Keratinocyte (primary cell): ENCODE measurements around the gene TROAP. TPM values are rescaled to one million over a fixed set of nuclear protein-coding genes. Genes with fewer than 3 reads are reported as not detected.

ENCODE experiments used
- DNase-seq: peaks from one replicate; pipeline ENCODE4 v3.0.0-alpha.2; 2011; ENCODE audit warnings: low read depth, missing footprints, low spot score
- FAIRE-seq: peaks from 2 replicates; lab custom pipeline; 2011; peaks lifted over from hg19 to GRCh38; lab: Jason Lieb, UNC
- H2AFZ ChIP-seq: 2 replicates; pipeline ENCODE4 v1.6.0; 2012; ENCODE audit warnings: low read length, control low read depth, inconsistent platforms; ENCODE audit not compliant: control insufficient read depth
- H3K27ac ChIP-seq: 2 replicates; pipeline ENCODE4 v1.5.1; 2011; ENCODE audit warnings: low read length; ENCODE audit not compliant: control insufficient read depth, insufficient read depth
- H3K27me3 ChIP-seq: 3 replicates; pipeline ENCODE4 v1.6.0; 2011; ENCODE audit warnings: low read length; ENCODE audit not compliant: control insufficient read depth, insufficient read depth; ENCODE audit errors: extremely low read depth
- H3K36me3 ChIP-seq, 2 experiments: 2 replicates in 1 of 2; 3 replicates in 1 of 2; pipeline ENCODE4 v1.5.1; 2011; ENCODE audit warnings: low read length in 2 of 2, mild to moderate bottlenecking in 1 of 2; ENCODE audit not compliant: control insufficient read depth in 2 of 2, insufficient read depth in 2 of 2; ENCODE audit errors: extremely low read depth in 1 of 2
- H3K4me1 ChIP-seq: 3 replicates; pipeline ENCODE4 v1.5.1; 2011; ENCODE audit warnings: low read length; ENCODE audit not compliant: control insufficient read depth, insufficient read depth; ENCODE audit errors: extremely low read depth
- H3K4me2 ChIP-seq: 3 replicates; pipeline ENCODE4 v1.6.0; 2011; ENCODE audit warnings: low read depth, low read length; ENCODE audit not compliant: control insufficient read depth, insufficient read depth; ENCODE audit errors: extremely low read depth
- H3K4me3 ChIP-seq, 3 experiments: fragments of 200-600 bp in 1 of 3; sonication (generic) in 1 of 3; 2 replicates in 2 of 3; 3 replicates in 1 of 3; pipeline ENCODE4 v1.5.1; 2011 to 2016; ENCODE audit warnings: low read length in 3 of 3, mild to moderate bottlenecking in 3 of 3, control low read depth in 2 of 3, inconsistent platforms in 1 of 3, low read depth in 1 of 3, mixed read lengths in 1 of 3, mixed run types in 1 of 3, moderate library complexity in 1 of 3; ENCODE audit not compliant: control insufficient read depth in 2 of 3, insufficient read depth in 2 of 3; ENCODE audit errors: extremely low read depth in 1 of 3
- H3K79me2 ChIP-seq: 2 replicates; pipeline ENCODE4 v1.6.0; 2012; ENCODE audit warnings: low read length; ENCODE audit not compliant: control insufficient read depth, insufficient read depth
- H3K9ac ChIP-seq: 3 replicates; pipeline ENCODE4 v1.6.0; 2011; ENCODE audit warnings: low read length; ENCODE audit not compliant: control insufficient read depth, insufficient read depth; ENCODE audit errors: extremely low read depth
- H3K9me1 ChIP-seq: 3 replicates; pipeline ENCODE4 v1.6.0; 2011; ENCODE audit warnings: low read length; ENCODE audit not compliant: control insufficient read depth, insufficient read depth; ENCODE audit errors: extremely low read depth
- H3K9me3 ChIP-seq: 2 replicates; pipeline ENCODE4 v1.5.1; 2012; ENCODE audit warnings: low read depth, low read length; ENCODE audit not compliant: control insufficient read depth
- H4K20me1 ChIP-seq: 3 replicates; pipeline ENCODE4 v1.6.0; 2011; ENCODE audit warnings: low read length; ENCODE audit not compliant: control insufficient read depth, insufficient read depth; ENCODE audit errors: extremely low read depth
- CTCF ChIP-seq, 3 experiments: IDR thresholded peaks in 1 of 3; conservative IDR thresholded peaks in 1 of 3; optimal IDR thresholded peaks in 1 of 3; 2 replicates in 2 of 3; 3 replicates in 1 of 3; pipeline versions ENCODE3 to v1.5.1; 2011; ENCODE audit warnings: low read length in 3 of 3, mild to moderate bottlenecking in 3 of 3, moderate library complexity in 2 of 3, control low read depth in 1 of 3, inconsistent platforms in 1 of 3; ENCODE audit not compliant: insufficient read depth in 2 of 3; ENCODE audit errors: extremely low read depth in 1 of 3
- EZH2 ChIP-seq: IDR thresholded peaks from one replicate; pipeline ENCODE4 v1.6.1; 2012; ENCODE audit warnings: inconsistent platforms, mild to moderate bottlenecking, low read length, moderate library complexity
- dilution Hi-C: fragments of 300-500 bp; cut with MboI; formaldehyde crosslinking; loops from one replicate; pipeline ENCODE4 v1.7.0; 2020; ENCODE audit warnings: low sequenced_read_pairs; ENCODE audit not compliant: extremely low pct_ligation_motif_present
- polyA plus RNA-seq, 5 experiments: library from polyadenylated mRNA; depleted of rRNA in 3 of 5; stranded (reverse) in 3 of 5; stranded (forward) in 1 of 5; unstranded in 1 of 5; fragments of >200 nt; gene quantifications; 1 replicate in 1 of 5; 2 replicates in 3 of 5; 3 replicates in 1 of 5; pipeline versions ENCODE4 v1.2.1 to v1.2.3, GENCODE V29; 2011 to 2012; ENCODE audit warnings: missing spikeins in 2 of 5, low read depth in 1 of 5, low replicate concordance in 1 of 5

TROAP gene
- polyA plus RNA-seq, 1 donor (not counting 4 experiments of a cell fraction or from before 2014, with no cell fraction given): 14.1 TPM

GRCh38 chr12:49330032-49330619, 7.1 kb downstream of the TROAP start:
- no peaks in the 10 kb centered on the region for H3K27me3 ChIP-seq
- FAIRE-seq: no peak
- TF ChIP-seq CTCF (optimal IDR thresholded peaks at IDR 0.05 in 1 of 3, IDR thresholded peaks at IDR 0.05 in 1 of 3, conservative IDR thresholded peaks at IDR 0.05 in 1 of 3; ENCODE audit: extremely low read depth in 1 of 3, insufficient read depth in 2 of 3, low read length in 3 of 3): no peak
- TF ChIP-seq EZH2: no peak
- H3K4me2 ChIP-seq: no peak overlapping the region
- H3K4me3 ChIP-seq: no peak overlapping the region
- H3K9ac ChIP-seq: no peak overlapping the region
- no peak overlapping the region for H3K27ac ChIP-seq
- peaks cover 5% of the 10 kb centered on the region for H3K4me1 ChIP-seq
- no peak overlapping the region for H2AFZ ChIP-seq
- dilution Hi-C loops: no loop called here
- peaks cover 2 to 26% of the 10 kb centered on the region in 2 experiments for H3K36me3 ChIP-seq
- H3K79me2 ChIP-seq: no peaks in the 10 kb centered on the region
- no peak for DNase-seq
- no peaks in the 10 kb centered on the region for H3K9me1 ChIP-seq
- no peaks in the 10 kb centered on the region for H4K20me1 ChIP-seq
- no peaks in the 10 kb centered on the region for H3K9me3 ChIP-seq

GRCh38 chr12:49330631-49331379, 7.8 kb downstream of the TROAP start:
- H3K4me2 ChIP-seq: no peak overlapping the region
- DNase-seq (no peak), FAIRE-seq (no peak)
- peaks cover 2 to 24% of the 10 kb centered on the region in 2 experiments for H3K36me3 ChIP-seq
- H4K20me1 ChIP-seq: no peaks in the 10 kb centered on the region
- H3K9me3 ChIP-seq: no peaks in the 10 kb centered on the region
- no peaks in the 10 kb centered on the region for H3K79me2 ChIP-seq
- dilution Hi-C loops: no loop called here
- H2AFZ ChIP-seq: no peak overlapping the region
- H3K9me1 ChIP-seq: no peaks in the 10 kb centered on the region
- no peak overlapping the region for H3K27ac ChIP-seq
- no peak overlapping the region for H3K9ac ChIP-seq
- H3K4me3 ChIP-seq: no peak overlapping the region
- TF ChIP-seq CTCF (optimal IDR thresholded peaks at IDR 0.05 in 1 of 3, IDR thresholded peaks at IDR 0.05 in 1 of 3, conservative IDR thresholded peaks at IDR 0.05 in 1 of 3; ENCODE audit: extremely low read depth in 1 of 3, insufficient read depth in 2 of 3, low read length in 3 of 3): no peak
- TF ChIP-seq EZH2: no peak
- peaks cover 5% of the 10 kb centered on the region for H3K4me1 ChIP-seq
- no peaks in the 10 kb centered on the region for H3K27me3 ChIP-seq
